Measurements from ENCODE around the gene GPC3. TPM values are rescaled to one million over a fixed set of nuclear protein-coding genes. Genes with fewer than 3 reads are reported as not detected.

The GPC3 gene
- total and polyA plus RNA-seq, 2 experiments from 2014 or later, result 171 to 323 TPM

- no peak for DNase-seq (ENCODE audit: low read depth in 1 of 2, low spot score in 1 of 2)
- TF ChIP-seq, protein P1, sequence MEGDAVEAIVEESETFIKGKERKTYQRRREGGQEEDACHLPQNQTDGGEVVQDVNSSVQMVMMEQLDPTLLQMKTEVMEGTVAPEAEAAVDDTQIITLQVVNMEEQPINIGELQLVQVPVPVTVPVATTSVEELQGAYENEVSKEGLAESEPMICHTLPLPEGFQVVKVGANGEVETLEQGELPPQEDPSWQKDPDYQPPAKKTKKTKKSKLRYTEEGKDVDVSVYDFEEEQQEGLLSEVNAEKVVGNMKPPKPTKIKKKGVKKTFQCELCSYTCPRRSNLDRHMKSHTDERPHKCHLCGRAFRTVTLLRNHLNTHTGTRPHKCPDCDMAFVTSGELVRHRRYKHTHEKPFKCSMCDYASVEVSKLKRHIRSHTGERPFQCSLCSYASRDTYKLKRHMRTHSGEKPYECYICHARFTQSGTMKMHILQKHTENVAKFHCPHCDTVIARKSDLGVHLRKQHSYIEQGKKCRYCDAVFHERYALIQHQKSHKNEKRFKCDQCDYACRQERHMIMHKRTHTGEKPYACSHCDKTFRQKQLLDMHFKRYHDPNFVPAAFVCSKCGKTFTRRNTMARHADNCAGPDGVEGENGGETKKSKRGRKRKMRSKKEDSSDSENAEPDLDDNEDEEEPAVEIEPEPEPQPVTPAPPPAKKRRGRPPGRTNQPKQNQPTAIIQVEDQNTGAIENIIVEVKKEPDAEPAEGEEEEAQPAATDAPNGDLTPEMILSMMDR (IDR thresholded peaks at IDR 0.05; ENCODE audit: low read depth, low read length), result no peak
- Histone ChIP-seq H3K27me3 (no peaks in the 10 kb centered on the region), H3K27ac (no peak overlapping the region), H3K9me3 (ENCODE audit: low read depth) (no peaks in the 10 kb centered on the region), H3K36me3 (no peaks in the 10 kb centered on the region), H3K4me1 (ENCODE audit: low read depth) (peaks cover 11% of the 10 kb centered on the region), H3K4me3 (no peak overlapping the region)
Measured at GRCh38 chrX:133579631-133580030, 405.8 kb downstream of the GPC3 start.

GRCh38 chrX:133576876-133577275 is 408.5 kb downstream of the GPC3 start:
- H3K4me1 ChIP-seq (ENCODE audit: low read depth), result peaks cover 11% of the 10 kb centered on the region
- no peak overlapping the region for H3K27ac ChIP-seq
- no peaks in the 10 kb centered on the region for H3K36me3 ChIP-seq
- no peaks in the 10 kb centered on the region for H3K27me3 ChIP-seq
- TF ChIP-seq, protein P1 (IDR thresholded peaks at IDR 0.05; ENCODE audit: low read depth, low read length), result no peak
- DNase-seq (ENCODE audit: low read depth in 1 of 2, low spot score in 1 of 2), result no peak
- H3K9me3 ChIP-seq (ENCODE audit: low read depth), result no peaks in the 10 kb centered on the region
- H3K4me3 ChIP-seq, result no peak overlapping the region

- Histone ChIP-seq H3K36me3 (no peaks in the 10 kb centered on the region), H3K27ac (no peak overlapping the region), H3K4me1 (ENCODE audit: low read depth) (peaks cover 5% of the 10 kb centered on the region), H3K9me3 (ENCODE audit: low read depth) (no peaks in the 10 kb centered on the region), H3K27me3 (no peaks in the 10 kb centered on the region), H3K4me3 (no peak overlapping the region)
- TF ChIP-seq, protein P1 (IDR thresholded peaks at IDR 0.05; ENCODE audit: low read depth, low read length), result no peak
- no peak for DNase-seq (ENCODE audit: low read depth in 1 of 2, low spot score in 1 of 2)
Measured at GRCh38 chrX:133575501-133576136, 409.8 kb downstream of the GPC3 start.

GRCh38 chrX:133574716-133575115 is 410.7 kb downstream of the GPC3 start:
- Histone ChIP-seq H3K4me3 (no peak overlapping the region), H3K9me3 (ENCODE audit: low read depth) (no peaks in the 10 kb centered on the region), H3K36me3 (no peaks in the 10 kb centered on the region), H3K27ac (no peak overlapping the region), H3K4me1 (ENCODE audit: low read depth) (no peaks in the 10 kb centered on the region), H3K27me3 (no peaks in the 10 kb centered on the region)
- no peak for DNase-seq (ENCODE audit: low read depth in 1 of 2, low spot score in 1 of 2)
- TF ChIP-seq, protein P1 (IDR thresholded peaks at IDR 0.05; ENCODE audit: low read depth, low read length), result no peak

GRCh38 chrX:133570549-133570948 is 414.8 kb downstream of the GPC3 start:
- no peaks in the 10 kb centered on the region for H3K9me3 ChIP-seq (ENCODE audit: low read depth)
- no peaks in the 10 kb centered on the region for H3K36me3 ChIP-seq
- H3K4me3 ChIP-seq, result no peak overlapping the region
- TF ChIP-seq, protein P1 (IDR thresholded peaks at IDR 0.05; ENCODE audit: low read depth, low read length), result no peak
- DNase-seq (ENCODE audit: low read depth in 1 of 2, low spot score in 1 of 2), result no peak
- no peak overlapping the region for H3K27ac ChIP-seq
- no peaks in the 10 kb centered on the region for H3K27me3 ChIP-seq
- H3K4me1 ChIP-seq (ENCODE audit: low read depth), result no peaks in the 10 kb centered on the region
